HCT116 (cell line): ENCODE data around the gene FAM241A. TPM values are rescaled to one million over a fixed set of nuclear protein-coding genes. Genes with fewer than 3 reads are reported as not detected.

Experiments
- ATAC-seq: fragments of 200-7000 bp; cut with Tn5 transposase; 2 replicates; pipeline ENCODE4 v1.9.1; 2020; ENCODE audit warnings: mild to moderate bottlenecking, moderate library complexity
- BruUV-seq: library from RNA; stranded (reverse); fragments of 400-500 nt; replicated peaks from 2 replicates; lab custom pipeline; 2021; lab: Mats Ljungman, UMichigan
- CTCF ChIA-PET: fragments of 300-600 bp; sonication (Branson Sonifier 250); formaldehyde crosslinking; loops from one replicate; lab custom pipeline; 2021; ENCODE audit warnings: antibody characterized with exemption; lab: Charles Lee
- POLR2A ChIA-PET: fragments of 300-600, 350-600 bp; sonication (Branson Sonifier 250); formaldehyde crosslinking; loops from one replicate; lab custom pipeline; 2021; ENCODE audit warnings: antibody characterized with exemption; lab: Charles Lee
- RAD21 ChIA-PET, 2 experiments: fragments of 300-600 bp; sonication (Branson Sonifier 250); formaldehyde crosslinking; loops; one replicate each; lab custom pipeline; 2023; ENCODE audit warnings: low total read pairs in 2 of 2; ENCODE audit not compliant: uncharacterized antibody in 2 of 2, unreplicated experiment in 2 of 2, low non-redundant PET in 1 of 2; lab: Charles Lee
- DNase-seq: peaks from one replicate; pipeline ENCODE4 v3.0.0-alpha.2; 2010; ENCODE audit warnings: low read depth, low spot score
- H2AFZ ChIP-seq: fragments of 200-600 bp; shearing (Covaris generic), sonication (generic); 2 replicates; pipeline ENCODE4 v1.6.1; 2017; ENCODE audit warnings: low read depth, mixed run types, mixed read lengths, antibody characterized with exemption, low read length; ENCODE audit not compliant: poor library complexity, severe bottlenecking
- H3K27ac ChIP-seq: 2 replicates; pipeline ENCODE4 v1.5.1; 2012; ENCODE audit warnings: low read depth, low read length
- H3K27me3 ChIP-seq: fragments of 200-600 bp; sonication (generic); 2 replicates; pipeline ENCODE4 v1.6.1; 2016; ENCODE audit warnings: mixed run types, low read length, mixed read lengths; ENCODE audit not compliant: insufficient read depth
- H3K36me3 ChIP-seq, 2 experiments: fragments of 200-500 bp in 1 of 2; fragments of 200-600 bp in 1 of 2; sonication (Bioruptor generic) in 1 of 2; sonication (generic) in 1 of 2; 2 replicates each; pipeline versions ENCODE4 v1.5.1 to v1.6.1; 2014 to 2016; ENCODE audit warnings: low read length in 2 of 2, inconsistent platforms in 1 of 2, mixed read lengths in 1 of 2, mixed run types in 1 of 2; ENCODE audit not compliant: insufficient read depth in 2 of 2, control insufficient read depth in 1 of 2
- H3K4me1 ChIP-seq, 2 experiments: fragments of 200-600 bp in 1 of 2; sonication (generic) in 1 of 2; 2 replicates each; pipeline versions ENCODE4 v1.5.1 to v1.6.1; 2012 to 2017; ENCODE audit warnings: low read length in 2 of 2, inconsistent platforms in 1 of 2, mild to moderate bottlenecking in 1 of 2, mixed read lengths in 1 of 2, mixed run types in 1 of 2, moderate library complexity in 1 of 2; ENCODE audit not compliant: insufficient read depth in 2 of 2, control insufficient read depth in 1 of 2
- H3K4me2 ChIP-seq: fragments of 200-600 bp; sonication (generic); 2 replicates; pipeline ENCODE4 v1.6.1; 2017; ENCODE audit warnings: mixed run types, low read length, mixed read lengths
- H3K4me3 ChIP-seq, 2 experiments: fragments of 200-600 bp in 1 of 2; sonication (generic) in 1 of 2; replicated peaks in 1 of 2; 2 replicates each; pipeline ENCODE4 v1.5.1; 2011 to 2016; ENCODE audit warnings: low read length in 2 of 2, control low read depth in 1 of 2, low read depth in 1 of 2, mild to moderate bottlenecking in 1 of 2, mixed read lengths in 1 of 2, mixed run types in 1 of 2
- H3K79me2 ChIP-seq: fragments of 200-600 bp; sonication (generic); 2 replicates; pipeline ENCODE4 v1.6.1; 2017; ENCODE audit warnings: mild to moderate bottlenecking, mixed run types, low read length, moderate library complexity, mixed read lengths; ENCODE audit not compliant: insufficient read depth
- H3K9ac ChIP-seq: fragments of 200-600 bp; sonication (generic); 2 replicates; pipeline ENCODE4 v1.6.1; 2016; ENCODE audit warnings: low read length, mixed read lengths
- H3K9me2 ChIP-seq: fragments of 200-600 bp; sonication (generic), shearing (Covaris generic); 2 replicates; pipeline ENCODE4 v1.6.1; 2017; ENCODE audit warnings: mixed run types, mild to moderate bottlenecking, moderate library complexity; ENCODE audit not compliant: insufficient read depth
- H3K9me3 ChIP-seq, 2 experiments: fragments of 200-500 bp in 1 of 2; fragments of 200-600 bp in 1 of 2; sonication (Bioruptor generic) in 1 of 2; sonication (generic) in 1 of 2; 2 replicates each; pipeline ENCODE4 v1.6.1; 2014 to 2017; ENCODE audit warnings: low read length in 2 of 2, mixed read lengths in 2 of 2, inconsistent platforms in 1 of 2, low read depth in 1 of 2, mild to moderate bottlenecking in 1 of 2, mixed run types in 1 of 2, moderate library complexity in 1 of 2; ENCODE audit not compliant: control insufficient read depth in 1 of 2, insufficient read depth in 1 of 2
- H4K20me1 ChIP-seq: fragments of 200-600 bp; sonication (generic), shearing (Covaris generic); 2 replicates; pipeline ENCODE4 v1.6.1; 2017; ENCODE audit warnings: mixed run types, mild to moderate bottlenecking, moderate library complexity; ENCODE audit not compliant: insufficient read depth
- ATF3 ChIP-seq: IDR thresholded peaks from 2 replicates; pipeline ENCODE4 v1.6.1; 2012
- CBX3 ChIP-seq: IDR thresholded peaks from 2 replicates; pipeline ENCODE4 v1.6.1; 2012; ENCODE audit warnings: low read depth
- CEBPB ChIP-seq: IDR thresholded peaks from 2 replicates; pipeline ENCODE4 v1.6.1; 2012; ENCODE audit warnings: low read depth
- CTCF ChIP-seq, 3 experiments: fragments of 200-600 bp in 1 of 3; sonication (generic) in 1 of 3; IDR thresholded peaks in 2 of 3; conservative IDR thresholded peaks in 1 of 3; 2 replicates each; pipeline ENCODE4 v1.5.1; 2012 to 2017; ENCODE audit warnings: low read depth in 2 of 3, low read length in 2 of 3, antibody characterized with exemption in 1 of 3, borderline replicate concordance in 1 of 3, control low read depth in 1 of 3, mild to moderate bottlenecking in 1 of 3, mixed read lengths in 1 of 3, mixed run types in 1 of 3, moderate library complexity in 1 of 3; ENCODE audit not compliant: insufficient read depth in 1 of 3
- EGR1 ChIP-seq: IDR thresholded peaks from 2 replicates; pipeline ENCODE4 v1.6.1; 2012; ENCODE audit warnings: low read depth
- EZH2 ChIP-seq: fragments of 200-600 bp; sonication (generic); IDR thresholded peaks from 2 replicates; pipeline ENCODE4 v1.6.1; 2017; ENCODE audit warnings: antibody characterized with exemption, mixed run types
- POLR2A ChIP-seq: IDR thresholded peaks from 2 replicates; pipeline ENCODE4 v1.7.0; 2011; ENCODE audit warnings: borderline replicate concordance; ENCODE audit not compliant: insufficient read depth, insufficient read length; ENCODE audit errors: extremely low read depth
- POLR2AphosphoS5 ChIP-seq: IDR thresholded peaks from 2 replicates; pipeline ENCODE4 v1.6.1; 2011; ENCODE audit warnings: mild to moderate bottlenecking, low read depth, low read length, moderate library complexity
- RAD21 ChIP-seq: IDR thresholded peaks from 2 replicates; pipeline ENCODE4 v1.6.1; 2012; ENCODE audit warnings: low read depth, mild to moderate bottlenecking
- REST ChIP-seq: IDR thresholded peaks from 2 replicates; pipeline ENCODE4 v1.6.1; 2012; ENCODE audit warnings: low read depth
- SP1 ChIP-seq: IDR thresholded peaks from 2 replicates; pipeline ENCODE4 v1.6.1; 2012; ENCODE audit warnings: low read depth
- SRF ChIP-seq: IDR thresholded peaks from 2 replicates; pipeline ENCODE4 v1.6.1; 2012; ENCODE audit warnings: low read depth
- TCF7L2 ChIP-seq: IDR thresholded peaks from 2 replicates; pipeline ENCODE4 v1.7.0; 2011; ENCODE audit warnings: borderline replicate concordance, inconsistent platforms; ENCODE audit not compliant: insufficient read depth, insufficient read length; ENCODE audit errors: extremely low read depth
- ZFX ChIP-seq: fragments of 450-650 bp; IDR thresholded peaks from 2 replicates; pipeline ENCODE4 v1.6.1; 2017
- intact Hi-C: fragments of 100-400 bp; cut with micrococcal nuclease; formaldehyde crosslinking; loops from 2 replicates; pipeline ENCODE4 v1.10.0; 2022
- total RNA-seq: library from RNA; stranded (reverse); gene quantifications from one replicate; pipeline ENCODE4 v1.2.1, GENCODE V29; 2021; ENCODE audit not compliant: unreplicated experiment

Gene FAM241A
- total RNA-seq, 1 experiment from 2014 or later = 4.5 TPM

- ChIA-PET POLR2A (no interaction called here), CTCF (no interaction called here)
Observed at GRCh38 chr4:112114452-112114851, 30.8 kb upstream of the FAM241A start.

GRCh38 chr4:112118742-112119352 is 26.4 kb upstream of the FAM241A start:
- no TSS peak for BruUV-seq
- H3K4me2 ChIP-seq = no peak overlapping the region
- H3K27ac ChIP-seq = no peak overlapping the region
- no peaks in the 10 kb centered on the region for H3K79me2 ChIP-seq
- no peaks in the 10 kb centered on the region for H3K9me2 ChIP-seq
- no peaks in the 10 kb centered on the region for H3K9me3 ChIP-seq
- ChIA-PET RAD21 (no interaction called here), POLR2A (no interaction called here), CTCF (no interaction called here)
- no peak overlapping the region for H3K4me3 ChIP-seq
- H3K4me1 ChIP-seq = no peaks in the 10 kb centered on the region
- no peak overlapping the region for H2AFZ ChIP-seq
- H3K36me3 ChIP-seq = no peaks in the 10 kb centered on the region
- H3K27me3 ChIP-seq = no peaks in the 10 kb centered on the region
- ATAC-seq (no peak), DNase-seq (no peak)
- intact Hi-C loops = no loop called here
- no peaks in the 10 kb centered on the region for H4K20me1 ChIP-seq
- H3K9ac ChIP-seq = no peak overlapping the region
- no peak for TF ChIP-seq EGR1
- no peak for TF ChIP-seq TCF7L2
- TF ChIP-seq REST = no peak
- no peak for TF ChIP-seq EZH2
- TF ChIP-seq CTCF (IDR thresholded peaks at IDR 0.05 in 2 of 3, conservative IDR thresholded peaks at IDR 0.05 in 1 of 3; ENCODE audit: borderline replicate concordance in 1 of 3, insufficient read depth in 1 of 3, low read depth in 2 of 3, low read length in 2 of 3) = no peak
- TF ChIP-seq POLR2AphosphoS5 = no peak
- TF ChIP-seq ATF3 = no peak
- TF ChIP-seq CBX3 = no peak
- no peak for TF ChIP-seq RAD21
- no peak for TF ChIP-seq CEBPB
- no peak for TF ChIP-seq POLR2A

More at GRCh38 chr4:112114452-112114851, 30.8 kb upstream of the FAM241A start:
- H2AFZ ChIP-seq = no peak overlapping the region
- no peaks in the 10 kb centered on the region for H3K36me3 ChIP-seq
- H3K9me3 ChIP-seq = no peaks in the 10 kb centered on the region
- H3K4me1 ChIP-seq = peaks cover 0 to 5% of the 10 kb centered on the region in 2 experiments; a peak in 3 of 4 replicates
- H3K27me3 ChIP-seq = no peaks in the 10 kb centered on the region
- DNase-seq = no peak
- ATAC-seq = no peak
- no peak overlapping the region for H3K9ac ChIP-seq
- H3K27ac ChIP-seq = no peak overlapping the region
- H3K79me2 ChIP-seq = no peaks in the 10 kb centered on the region
- no peaks in the 10 kb centered on the region for H3K9me2 ChIP-seq
- no peak overlapping the region for H3K4me3 ChIP-seq
- no TSS peak for BruUV-seq
- no peak overlapping the region for H3K4me2 ChIP-seq
- intact Hi-C loops = no loop called here
- TF ChIP-seq POLR2AphosphoS5 (no peak), SP1 (no peak), ATF3 (no peak), SRF (no peak), TCF7L2 (no peak), ZFX (no peak)
- RAD21 ChIA-PET = interaction anchor here in 1 of 2 experiments (1.2 kb wide), 1 partner anchor 34 kb away, joined by 3 read pairs; no protein-coding TSS in a partner anchor
- no peaks in the 10 kb centered on the region for H4K20me1 ChIP-seq
